NCI-H460 (cell line): Measurements from ENCODE around the gene DNAJB1. TPM values are rescaled to one million over a fixed set of nuclear protein-coding genes. Genes with fewer than 3 reads are reported as not detected.
"Not testable (repeated sequence)": the region's sequence is repeated elsewhere in the genome, so short reads cannot be mapped to it uniquely, and the experiment has no call there.

Experiments used
- DNase-seq: peaks from one replicate; pipeline ENCODE4 v3.0.0-alpha.2; 2016; ENCODE audit warnings: low read depth; ENCODE audit errors: extremely low read depth
- total RNA-seq: library from RNA; depleted of rRNA; stranded (reverse); fragments of >200 nt; shearing (Covaris generic); gene quantifications from 2 replicates; pipeline ENCODE4 v1.2.3, GENCODE V29; 2014

Gene DNAJB1
- total RNA-seq, 1 experiment from 2014 or later: 57.1 TPM

DNA sequence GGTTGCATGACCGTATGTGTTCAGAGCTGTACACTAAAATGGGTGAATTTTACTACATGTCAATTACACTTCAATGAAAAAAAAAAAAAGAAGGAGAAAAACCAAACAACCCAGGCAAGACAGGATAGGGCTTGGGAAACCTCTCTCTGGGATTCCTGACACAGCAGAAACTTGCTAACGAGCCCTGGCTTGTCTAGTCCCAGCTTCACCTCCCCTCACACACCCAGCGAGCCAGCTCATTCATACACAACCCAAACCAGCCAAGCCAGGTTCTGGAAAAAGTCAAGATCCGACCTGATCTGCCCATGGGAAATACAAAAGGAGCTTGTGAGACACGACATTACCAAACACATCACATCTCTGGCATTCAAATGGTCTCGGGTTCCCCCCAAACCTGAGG lies 7.5 kb upstream of the DNAJB1 start:
- DNase-seq: no peak

DNA sequence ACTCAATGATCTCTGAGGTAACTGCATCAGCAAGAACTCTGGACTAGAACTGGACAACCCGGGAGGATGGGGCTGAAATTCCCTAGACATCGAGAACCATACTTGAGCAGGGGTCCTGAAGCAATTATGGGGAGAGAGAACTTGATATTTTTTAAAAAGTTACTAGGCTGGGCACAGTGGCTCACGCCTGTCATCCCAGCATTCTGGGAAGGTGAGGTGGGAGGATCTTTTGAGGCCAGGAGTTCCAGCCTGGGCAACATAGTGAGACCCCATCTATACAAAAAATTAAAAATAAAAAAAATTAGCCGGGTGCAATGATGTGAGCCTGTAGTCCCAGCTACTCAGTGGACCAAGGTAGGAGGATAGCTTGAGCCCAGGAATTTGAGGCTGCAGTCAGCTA lies 2.3 kb upstream of the DNAJB1 start:
- no peak for DNase-seq

DNA sequence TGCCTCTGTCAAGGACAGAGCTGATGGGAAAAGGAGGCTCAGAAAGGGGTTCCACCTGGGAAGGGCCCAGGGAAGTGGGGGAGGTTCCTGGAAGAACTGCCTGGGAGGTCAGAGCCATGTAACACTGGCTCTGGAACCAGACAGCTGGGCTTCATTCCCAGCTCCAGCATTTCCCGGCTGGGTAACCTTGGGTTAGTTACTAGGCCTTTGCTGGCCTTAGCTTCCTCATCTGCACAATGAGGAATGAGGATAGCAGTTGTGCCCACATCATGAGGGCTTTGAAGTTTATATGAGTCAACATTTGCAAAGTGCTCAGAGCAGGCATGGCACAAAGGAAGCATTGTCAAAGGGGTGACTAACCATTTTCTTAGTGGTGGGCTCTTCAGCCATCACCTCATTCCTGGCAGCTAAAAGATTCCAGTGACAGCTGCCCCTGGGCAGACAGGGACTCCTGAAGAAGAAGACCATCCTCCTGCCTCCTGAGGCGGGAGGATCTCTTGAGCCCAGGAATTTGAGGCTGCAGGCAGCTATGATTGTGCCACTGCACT lies 1.7 kb upstream of the DNAJB1 start:
- DNase-seq: no peak

DNA sequence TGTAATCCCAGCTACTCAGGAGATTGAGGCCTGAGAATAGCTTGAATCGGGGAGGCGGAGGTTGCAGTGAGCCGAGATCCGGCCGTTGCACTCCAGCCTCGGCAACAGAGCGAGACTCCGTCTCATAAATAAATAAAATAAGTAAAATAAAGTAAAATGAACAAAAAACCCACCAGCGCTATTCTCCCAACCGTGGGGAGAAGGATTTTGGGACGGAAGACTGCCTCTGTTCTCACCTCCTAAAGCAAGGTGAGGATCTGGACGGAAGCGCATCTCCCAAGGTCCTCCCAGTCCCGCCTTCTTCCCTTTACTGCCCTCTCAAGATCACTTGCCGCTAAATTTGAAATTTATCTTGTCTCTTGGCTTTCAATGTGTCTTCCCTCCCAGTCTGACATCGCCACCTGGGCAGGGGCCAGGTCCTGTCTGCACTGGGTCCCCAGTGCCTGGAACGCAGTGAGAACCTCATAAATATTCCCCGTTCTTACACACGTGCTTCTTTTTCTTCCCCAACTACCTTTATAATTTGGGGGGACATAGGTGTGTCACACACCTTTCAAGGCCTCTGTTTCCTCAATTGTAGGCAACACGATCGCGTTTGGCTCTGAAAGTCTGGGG lies 1.2 kb upstream of the DNAJB1 start:
- DNase-seq: no peak

DNA sequence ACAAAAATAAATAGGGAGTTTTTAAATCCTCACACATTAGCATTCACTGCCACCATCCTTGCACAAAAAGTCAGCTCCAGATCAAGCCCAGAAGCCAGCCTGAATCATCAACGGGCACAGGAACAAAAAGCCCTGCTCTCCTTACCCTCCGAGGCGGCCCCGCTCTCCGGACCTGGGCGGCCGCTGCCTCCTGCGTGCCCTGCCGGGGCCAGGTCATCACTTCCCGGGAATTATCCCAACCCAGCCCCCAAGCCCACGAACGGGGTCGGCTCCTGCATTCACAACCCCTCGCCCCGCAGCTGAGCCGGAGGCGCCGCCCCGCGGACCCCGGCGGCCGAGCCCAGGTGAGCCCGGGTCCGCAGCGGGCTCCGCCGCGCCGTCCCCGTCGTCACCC lies 754 bp downstream of the DNAJB1 start:
- DNase-seq: no peak

DNA sequence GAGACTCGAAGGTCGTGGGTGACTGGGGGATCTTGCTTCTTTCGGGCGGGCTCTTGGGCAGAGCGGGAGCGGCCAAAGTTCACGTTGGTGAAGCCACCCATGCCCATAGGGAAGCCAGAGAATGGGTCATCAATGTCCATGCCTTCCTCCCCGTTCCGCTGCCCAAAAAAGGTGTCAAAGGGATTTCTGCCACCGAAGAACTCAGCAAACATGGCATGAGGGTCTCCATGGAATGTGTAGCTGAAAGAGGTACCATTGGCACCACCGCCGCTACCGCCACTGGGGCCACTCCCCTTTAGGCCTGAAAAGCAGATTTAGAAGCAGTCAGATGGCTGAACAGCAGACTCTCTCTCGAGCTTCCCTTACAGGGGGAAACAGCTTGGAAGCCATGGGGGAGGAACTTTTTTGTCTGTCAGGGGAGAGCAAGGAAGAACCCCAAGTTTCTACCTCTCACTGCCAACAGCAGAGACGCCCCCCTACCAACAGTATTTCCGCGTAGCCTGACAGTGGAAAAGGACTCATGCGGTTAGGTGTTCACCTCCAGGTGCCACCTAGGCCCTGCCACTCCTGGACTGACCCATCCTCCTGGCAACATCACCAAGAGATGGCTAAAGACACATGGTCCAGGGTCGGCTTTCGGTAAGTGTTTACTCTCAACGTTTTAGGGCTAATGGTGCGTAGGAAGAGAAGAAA lies 1.3 kb downstream of the DNAJB1 start:
- no peak for DNase-seq

DNA sequence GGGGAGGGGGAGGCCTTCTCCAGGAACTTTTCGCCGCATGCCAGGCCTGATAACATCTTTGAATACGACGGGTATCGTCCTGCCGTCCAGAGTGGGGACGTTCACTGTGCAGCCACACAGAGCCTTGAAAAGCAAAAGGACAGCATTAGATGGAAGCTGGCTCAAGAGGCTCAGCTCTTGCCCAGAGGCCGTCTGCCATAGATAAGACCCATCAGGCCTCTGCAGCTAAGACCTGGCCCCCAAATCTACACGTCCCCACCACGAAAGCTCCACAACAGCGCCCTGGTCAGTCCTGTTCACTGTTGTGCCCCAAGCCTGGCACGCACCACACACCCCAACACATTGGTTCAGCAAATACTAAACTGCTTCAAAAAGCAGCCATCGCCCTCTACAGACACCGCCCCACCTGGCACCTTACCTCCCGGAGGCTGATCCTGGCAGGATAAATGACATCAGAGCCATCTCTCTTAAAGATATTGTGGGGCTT lies 2.1 kb downstream of the DNAJB1 start:
- no peak for DNase-seq

DNA sequence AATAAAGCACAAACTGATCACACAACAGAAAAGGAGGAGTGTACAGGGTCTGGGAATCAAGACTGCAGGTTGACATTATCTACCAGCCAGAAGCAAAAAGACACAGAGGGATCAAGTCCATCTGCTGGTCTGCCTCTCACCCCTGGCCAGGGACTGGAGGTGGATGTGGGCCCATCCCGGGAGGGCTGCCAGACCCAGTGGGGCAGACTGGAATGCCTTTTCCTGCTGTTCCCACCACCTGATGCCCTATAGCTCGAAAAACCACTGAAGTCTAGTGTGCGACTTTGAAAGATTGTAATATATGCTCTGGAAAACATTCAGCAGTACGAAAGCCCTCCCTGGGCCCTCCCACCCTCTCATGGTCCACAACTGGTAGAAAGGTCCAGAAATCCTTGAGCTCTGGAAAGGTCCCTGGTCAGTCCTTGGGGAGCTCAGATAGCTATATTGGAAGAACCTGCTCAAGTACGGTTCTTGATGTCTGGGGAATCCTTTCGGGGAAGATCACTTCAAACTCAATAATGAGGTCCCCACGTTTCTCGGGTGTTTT lies 2.6 kb downstream of the DNAJB1 start:
- no peak for DNase-seq

DNA sequence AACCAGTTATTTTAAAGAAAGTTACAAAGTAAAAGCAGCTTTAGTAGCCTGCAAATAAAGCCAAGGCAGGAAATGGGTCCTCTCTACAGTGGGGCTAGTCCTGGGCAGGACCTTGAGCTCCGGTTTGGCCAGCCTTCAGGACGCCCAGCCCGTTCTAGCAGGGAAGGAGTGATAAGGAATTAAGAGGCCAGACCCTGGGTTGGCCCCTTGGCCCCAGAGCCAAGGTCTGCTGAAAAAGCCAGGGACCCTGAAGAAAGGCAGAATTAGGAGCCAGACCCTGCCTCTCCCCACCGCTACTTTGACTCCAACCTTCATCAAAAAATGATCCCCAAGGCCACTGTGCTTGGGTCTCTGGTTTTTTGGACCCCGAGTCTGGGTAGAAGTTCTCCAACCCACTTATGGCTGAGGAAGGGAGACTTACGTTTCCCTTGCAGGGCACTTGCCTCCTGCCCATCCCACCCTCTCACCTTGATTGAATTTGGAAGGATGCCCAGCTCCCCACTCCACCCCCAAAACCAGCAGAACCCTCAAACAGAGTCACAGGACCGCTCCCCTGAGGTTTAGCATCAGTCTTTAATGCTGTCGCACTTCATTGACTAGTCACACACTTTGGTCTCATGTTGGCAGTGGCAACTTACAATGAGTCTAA lies 3.9 kb downstream of the DNAJB1 start:
- DNase-seq: no peak

DNA sequence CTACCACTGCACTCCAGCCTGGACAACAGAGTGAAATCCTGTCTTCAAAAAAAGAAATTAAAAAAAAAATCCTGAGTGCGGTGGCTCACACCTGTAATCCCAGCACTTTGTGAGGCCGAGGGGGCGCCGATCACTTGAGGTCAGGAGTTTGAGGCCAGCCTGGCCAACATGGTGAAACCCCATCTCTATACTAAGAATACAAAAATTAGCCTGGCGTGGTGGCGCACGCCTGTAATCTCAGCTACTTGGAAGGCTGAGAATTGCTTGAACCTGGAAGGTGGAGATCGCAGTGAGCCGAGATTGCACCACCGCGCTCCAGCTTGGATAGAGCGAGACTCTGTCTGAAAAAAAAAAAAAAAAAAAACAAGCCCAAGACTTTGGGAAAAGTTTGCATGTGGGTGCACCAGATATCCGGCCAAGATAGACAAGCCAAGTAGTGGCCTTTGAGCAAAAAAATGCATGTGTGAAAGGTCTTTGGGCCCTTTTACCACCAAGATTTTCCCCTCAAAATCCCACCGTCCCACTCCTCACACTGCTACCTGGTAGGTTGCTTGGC lies 5.7 kb downstream of the DNAJB1 start:
- no peak for DNase-seq

DNA sequence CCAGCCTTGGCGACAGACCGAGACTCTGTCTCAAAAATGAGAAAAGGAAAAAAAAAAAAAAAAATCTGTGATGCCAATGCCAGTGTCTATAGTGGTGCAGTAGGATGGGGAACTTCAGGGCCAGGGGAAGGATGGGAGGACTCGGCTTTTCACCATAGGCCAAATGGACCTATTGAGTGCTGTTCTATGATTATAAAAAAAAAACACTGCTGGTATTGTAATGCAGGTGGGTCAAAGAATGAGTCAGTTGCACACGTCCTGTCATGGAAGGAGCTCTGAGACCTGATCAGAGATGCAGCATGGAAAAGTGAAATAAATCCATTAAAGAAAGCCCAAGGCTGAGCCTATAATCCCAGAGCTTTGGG lies 7.0 kb downstream of the DNAJB1 start:
- DNase-seq: no peak

DNA sequence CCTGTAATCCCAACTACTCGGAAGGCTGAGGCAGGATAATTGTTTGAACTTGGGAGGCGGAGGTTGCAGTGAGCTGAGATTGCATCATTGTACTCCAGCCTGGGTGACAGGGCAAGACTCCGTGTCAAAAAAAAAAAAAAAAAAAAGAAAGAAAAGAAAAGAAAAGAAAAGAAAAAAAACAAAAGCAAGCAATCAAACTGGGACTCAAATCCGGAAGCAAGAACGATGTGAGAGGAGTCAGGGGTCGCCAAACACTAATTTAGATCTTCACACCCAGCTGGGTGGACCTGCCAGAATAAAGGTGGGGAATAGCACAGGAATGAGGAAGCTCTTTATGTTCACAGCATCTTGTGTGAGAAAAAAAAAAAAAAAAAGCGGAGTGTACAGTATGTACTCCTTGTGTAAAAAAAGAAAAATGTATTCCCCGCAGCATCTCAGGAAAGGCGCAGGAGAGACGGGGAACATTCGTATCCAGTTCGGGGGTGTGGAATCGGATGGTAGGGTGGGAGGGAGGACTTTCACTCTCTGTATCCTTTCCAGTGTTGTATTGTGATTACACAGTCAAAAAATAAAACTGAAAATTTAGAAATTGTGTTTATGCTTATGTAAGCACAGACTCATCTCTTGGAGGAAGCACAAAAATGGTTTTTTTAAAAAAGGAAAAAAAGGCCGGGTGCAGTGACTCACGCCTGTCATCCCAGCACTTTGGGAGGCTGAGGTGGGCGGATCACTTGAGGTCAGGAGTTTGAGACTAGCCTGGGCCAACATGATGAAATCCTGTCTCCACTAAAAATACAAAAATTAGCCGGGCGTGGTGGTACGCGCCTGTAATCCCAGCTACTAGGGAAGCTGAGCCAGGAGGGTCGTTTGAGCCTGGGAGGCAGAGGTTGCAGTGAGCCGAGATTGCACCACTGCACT lies 7.6 kb downstream of the DNAJB1 start:
- DNase-seq: no peak

DNA sequence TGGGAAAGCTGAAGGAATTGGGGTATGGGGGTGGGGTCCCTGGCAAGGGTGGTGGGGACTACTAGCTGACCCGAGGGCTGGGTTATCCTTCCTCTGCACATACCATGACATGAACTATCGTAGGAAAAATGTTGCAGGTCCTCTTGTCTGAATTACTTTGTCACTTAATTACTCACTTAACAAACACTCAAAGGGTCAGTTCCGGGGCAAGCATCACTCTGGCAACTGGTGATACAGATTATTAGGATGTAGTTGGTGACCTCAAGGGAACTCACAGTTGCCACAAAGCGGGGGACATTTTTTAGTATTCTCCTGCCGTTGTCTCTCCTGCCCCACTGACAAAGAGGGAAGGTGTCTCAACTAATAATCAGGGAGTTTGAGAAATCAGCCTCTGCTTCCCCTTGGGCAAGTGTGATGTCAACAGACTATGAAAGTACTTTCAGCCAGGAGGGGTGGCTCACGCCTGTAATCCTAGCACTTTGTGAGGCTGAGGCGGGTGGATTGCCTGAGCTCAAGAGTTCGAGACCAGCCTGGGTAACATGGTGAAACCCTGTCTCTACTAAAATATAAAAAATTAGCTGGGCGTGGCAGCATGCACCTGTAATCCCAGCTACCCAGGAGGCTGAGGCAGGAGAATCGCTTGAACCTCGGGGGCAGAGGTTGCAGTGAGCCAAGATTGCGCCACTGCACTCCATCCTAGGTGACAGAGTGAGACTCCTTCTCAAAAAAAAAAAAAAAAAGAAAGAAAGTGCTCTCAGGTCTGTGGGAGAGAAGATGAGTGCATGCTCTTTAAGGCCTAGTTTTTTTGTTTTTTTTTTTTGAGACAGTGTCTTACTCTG lies 10.3 kb downstream of the DNAJB1 start:
- DNase-seq: peak; percentile 86

DNA sequence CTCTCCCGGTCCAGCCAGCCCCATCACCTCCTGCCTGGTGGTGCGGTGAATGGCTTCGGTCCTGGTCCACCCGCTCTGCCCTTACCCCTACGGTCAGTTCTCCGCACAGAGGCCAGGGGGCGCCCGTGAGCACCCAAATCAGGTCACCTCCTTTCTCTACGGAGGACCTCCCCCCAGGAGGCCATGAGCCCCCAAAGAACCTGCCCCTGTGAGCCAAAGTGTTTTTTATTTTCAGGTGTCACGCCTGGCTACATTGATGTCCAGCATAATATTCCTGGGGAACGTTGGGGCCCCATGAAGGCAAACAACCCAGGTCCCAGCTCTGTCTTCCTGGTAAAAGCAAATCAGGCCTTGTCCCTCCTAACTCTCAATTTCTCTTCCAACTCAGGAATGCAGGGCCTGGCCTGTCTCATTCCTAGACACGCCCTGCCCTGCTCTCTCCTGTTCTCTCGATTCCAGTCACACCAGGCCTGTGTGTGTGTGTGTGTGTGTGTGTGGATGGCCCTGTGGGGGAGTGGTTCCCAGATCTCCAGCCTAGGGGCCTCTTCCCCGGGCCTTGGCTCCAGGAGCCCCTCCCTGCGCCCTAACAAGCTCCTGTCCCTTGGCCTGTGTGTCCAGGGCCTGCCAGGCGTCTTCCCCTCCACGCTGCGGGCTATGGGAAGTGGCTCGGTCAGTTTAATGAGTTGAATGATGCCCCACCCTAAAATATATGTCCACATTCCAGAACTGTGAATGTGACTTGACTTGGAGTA lies 12.5 kb downstream of the DNAJB1 start:
- peak; percentile 91 for DNase-seq

DNA sequence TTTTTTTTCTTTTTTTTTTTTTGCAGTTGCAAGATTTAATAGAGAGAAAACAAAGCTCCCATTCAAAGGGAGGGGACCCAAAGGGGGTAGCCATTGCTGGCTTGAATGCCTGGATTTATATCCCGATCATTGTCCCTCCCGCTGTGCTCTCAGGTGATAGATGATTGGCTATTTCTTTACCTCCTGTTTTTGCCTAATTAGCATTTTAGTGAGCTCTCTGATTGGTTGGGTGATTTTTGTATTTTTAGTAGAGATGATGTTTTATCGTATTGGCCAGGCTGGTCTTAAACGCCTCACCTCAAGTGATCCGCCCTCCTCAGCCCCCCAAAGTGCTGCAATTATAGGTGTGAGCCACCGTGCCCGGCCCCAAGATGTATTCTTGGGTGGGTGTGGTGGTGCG lies 13.6 kb downstream of the DNAJB1 start:
- DNase-seq: not testable (repeated sequence)

DNA sequence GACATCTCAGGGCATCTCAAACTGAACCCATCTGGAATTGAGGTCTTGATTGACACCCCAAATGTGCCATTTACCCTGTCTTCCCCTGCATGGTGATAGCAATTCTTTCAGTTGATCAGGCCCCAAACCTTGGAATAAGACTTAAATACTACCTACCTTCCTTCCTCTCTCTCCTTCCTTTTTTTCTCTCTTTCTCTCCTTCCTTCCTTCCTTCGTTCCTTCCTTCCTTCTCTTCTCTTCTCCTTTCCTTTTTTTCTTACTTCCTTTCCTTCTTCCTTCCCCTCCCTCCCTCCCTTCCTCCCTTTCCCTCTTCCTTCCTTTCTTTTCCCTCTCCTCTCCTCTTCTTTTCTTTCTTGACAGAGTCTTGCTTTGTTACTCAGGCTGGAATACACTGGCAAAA lies 14.9 kb downstream of the DNAJB1 start:
- no peak for DNase-seq

DNA sequence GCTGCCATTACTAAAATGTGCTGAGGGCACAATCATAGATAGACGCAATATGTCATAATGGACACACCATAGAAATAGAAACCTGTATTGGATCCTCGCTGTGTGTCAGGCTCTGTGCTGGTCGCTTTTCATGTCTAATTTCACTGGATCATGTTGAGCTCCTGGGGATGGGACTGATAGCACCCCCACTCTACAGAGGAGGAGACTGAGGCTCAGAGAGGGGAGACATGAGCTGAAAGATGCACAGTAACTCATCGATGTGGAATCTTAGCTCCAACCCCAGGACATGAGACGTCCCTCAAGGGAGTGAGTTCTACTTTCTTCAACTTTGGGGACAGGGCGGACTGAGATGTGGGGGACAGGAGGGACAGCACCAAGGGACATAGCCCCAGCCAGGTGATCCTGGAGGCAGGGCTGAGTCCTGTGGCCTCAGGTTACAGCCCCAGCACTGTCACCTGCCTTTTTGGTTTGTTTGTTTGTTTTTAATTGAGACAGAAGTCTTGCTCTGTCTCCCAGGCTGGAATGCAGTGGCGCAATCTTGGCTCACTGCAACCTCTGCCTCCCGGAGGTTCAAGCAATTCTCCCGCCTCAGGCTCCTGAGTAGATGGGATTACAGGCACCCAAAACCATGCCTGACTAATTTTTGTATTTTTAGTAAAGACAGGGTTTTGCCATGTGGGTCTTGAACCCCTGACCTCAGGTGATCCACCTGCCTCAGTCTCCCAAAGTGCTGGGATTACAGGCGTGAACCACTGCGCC lies 15.7 kb downstream of the DNAJB1 start:
- no peak for DNase-seq
